Common myeloid progenitor, CD34-positive (primary cell): ENCODE results near the gene HS6ST3.
A peak's percentile ranks its signal among the peaks of the same experiment; 100 is the strongest.

Experiments
- CTCF ChIA-PET: fragments of 350-600 bp; sonication (Branson Sonifier 250); formaldehyde crosslinking; loops from one replicate; lab custom pipeline; 2021; ENCODE audit warnings: antibody characterized with exemption; lab: Charles Lee
- POLR2A ChIA-PET: fragments of 350-600 bp; sonication (Branson Sonifier 250); formaldehyde crosslinking; loops from one replicate; lab custom pipeline; 2021; ENCODE audit warnings: antibody characterized with exemption; lab: Charles Lee
- DNase-seq, 3 donors: peaks; one replicate each; pipeline versions ENCODE4 v3.0.0 to v3.0.0-alpha.2; 2013
- H3K27ac ChIP-seq, 2 experiments: 1 replicate in 1 of 2; 2 replicates in 1 of 2; pipeline ENCODE4 v1.7.0; 2013; ENCODE audit warnings: inconsistent platforms in 2 of 2, low read length in 2 of 2, mild to moderate bottlenecking in 2 of 2, low read depth in 1 of 2, moderate library complexity in 1 of 2; ENCODE audit not compliant: severe bottlenecking in 2 of 2, insufficient read depth in 1 of 2, poor library complexity in 1 of 2
- H3K27me3 ChIP-seq, 5 experiments: replicated peaks in 2 of 5; 1 replicate in 3 of 5; 2 replicates in 2 of 5; pipeline versions ENCODE4 v1.6.1 to v1.7.0; 2013; ENCODE audit warnings: low read length in 4 of 5, mild to moderate bottlenecking in 2 of 5, moderate library complexity in 2 of 5, inconsistent platforms in 1 of 5; ENCODE audit not compliant: insufficient read depth in 5 of 5, control insufficient read depth in 4 of 5
- H3K36me3 ChIP-seq, 4 experiments: 1 replicate in 2 of 4; 2 replicates in 2 of 4; pipeline versions ENCODE4 v1.6.1 to v1.7.0; 2013; ENCODE audit warnings: low read length in 3 of 4, control low read depth in 1 of 4, mild to moderate bottlenecking in 1 of 4; ENCODE audit not compliant: control insufficient read depth in 4 of 4, insufficient read depth in 4 of 4
- H3K4me1 ChIP-seq, 4 experiments: 1 replicate in 3 of 4; 2 replicates in 1 of 4; pipeline versions ENCODE4 v1.6.1 to v1.7.1; 2013; ENCODE audit warnings: low read length in 3 of 4, mild to moderate bottlenecking in 3 of 4, control low read depth in 1 of 4, inconsistent platforms in 1 of 4, moderate library complexity in 1 of 4; ENCODE audit not compliant: control insufficient read depth in 4 of 4, insufficient read depth in 4 of 4; ENCODE audit errors: control extremely low read depth in 1 of 4
- H3K4me3 ChIP-seq, 7 experiments: 1 replicate in 4 of 7; 2 replicates in 3 of 7; pipeline versions ENCODE4 v1.5.1 to v1.7.0; 2013; ENCODE audit warnings: mild to moderate bottlenecking in 7 of 7, low read length in 6 of 7, moderate library complexity in 6 of 7, inconsistent platforms in 2 of 7, low read depth in 2 of 7, control low read depth in 1 of 7; ENCODE audit not compliant: insufficient read depth in 4 of 7, control insufficient read depth in 1 of 7; ENCODE audit errors: extremely low read depth in 1 of 7
- H3K9me3 ChIP-seq, 5 experiments: 1 replicate in 4 of 5; 2 replicates in 1 of 5; pipeline versions ENCODE4 v1.6.1 to v1.7.1; 2013; ENCODE audit warnings: low read length in 4 of 5, mild to moderate bottlenecking in 2 of 5, inconsistent platforms in 1 of 5, low read depth in 1 of 5, moderate library complexity in 1 of 5; ENCODE audit not compliant: control insufficient read depth in 4 of 5, insufficient read depth in 2 of 5; ENCODE audit errors: control extremely low read depth in 1 of 5
- WGBS: methylation state at CpG from one replicate; pipeline ENCODE4 v1.1.5; 2013; ENCODE audit not compliant: insufficient coverage; 5-methylcytosine and 5-hydroxymethylcytosine counted together

Gene HS6ST3

DNA sequence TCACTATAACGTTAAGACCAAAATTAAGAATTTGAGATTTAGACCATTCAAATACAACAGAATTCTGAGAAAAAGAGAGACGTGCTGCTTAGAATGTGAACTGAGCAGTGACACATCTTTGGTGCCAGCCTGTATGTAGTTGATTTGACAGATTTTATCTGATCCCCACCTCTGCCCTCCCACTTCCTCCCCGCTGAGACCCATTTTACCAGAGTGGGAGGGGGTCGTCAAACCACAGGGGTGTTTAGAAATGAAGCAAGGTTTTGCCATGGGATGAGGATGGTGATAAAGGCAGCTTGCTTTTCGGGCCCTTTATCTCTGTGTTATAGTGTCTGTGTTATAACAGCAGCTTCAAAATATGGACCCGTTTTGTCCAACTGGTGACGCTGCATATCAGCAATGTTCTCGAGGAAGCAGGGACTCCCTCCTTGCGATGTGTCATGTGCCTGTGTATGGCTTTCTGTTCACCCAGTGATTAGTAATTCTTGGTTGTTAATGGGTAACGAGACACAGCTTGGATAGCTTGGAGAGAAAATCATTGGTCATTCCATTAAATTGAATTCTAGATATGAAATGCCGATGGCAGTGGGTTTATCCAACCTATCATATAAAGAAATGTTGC lies 125.0 kb downstream of the HS6ST3 start:
- ChIA-PET CTCF (interaction anchor here (1.0 kb wide), 1 partner anchor 29 kb away, joined by 3 read pairs; no protein-coding TSS in a partner anchor), POLR2A (no interaction called here)
- H3K4me1 ChIP-seq = no peaks in the 10 kb centered on the region
- H3K27me3 ChIP-seq = no peaks in the 10 kb centered on the region
- no peaks in the 10 kb centered on the region for H3K36me3 ChIP-seq
- 93% methylated on average over 5 of the region's 11 CpGs for WGBS
- no peak overlapping the region for H3K4me3 ChIP-seq
- no peak overlapping the region for H3K27ac ChIP-seq
- DNase-seq = peak in 2 of 3 donors; percentile 1 to 19
- peaks cover 0 to 2% (median 0%) of the 10 kb centered on the region in 5 experiments for H3K9me3 ChIP-seq

DNA sequence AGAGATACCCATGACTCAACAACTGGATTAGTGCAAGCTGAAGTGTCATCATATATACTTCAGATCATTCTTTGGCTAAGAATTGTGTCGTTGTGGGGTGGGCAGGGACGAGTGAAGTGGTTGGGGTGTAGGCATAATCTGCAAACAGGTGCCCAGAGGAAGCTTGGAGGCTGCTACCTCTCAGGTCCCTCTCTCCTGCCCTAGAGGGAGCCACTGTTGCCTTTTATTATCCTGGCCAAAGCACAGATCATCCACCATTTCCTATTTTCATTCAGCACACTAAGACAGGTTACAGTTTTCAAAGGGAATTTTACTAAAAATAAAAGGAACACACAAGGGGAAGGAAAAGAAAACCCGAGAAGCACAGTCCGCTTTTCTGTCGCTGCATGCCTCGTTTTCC lies 126.6 kb downstream of the HS6ST3 start:
- Histone ChIP-seq H3K27ac (no peak overlapping the region), H3K27me3 (no peaks in the 10 kb centered on the region), H3K9me3 (peaks cover 0 to 2% (median 0%) of the 10 kb centered on the region in 5 experiments), H3K36me3 (no peaks in the 10 kb centered on the region), H3K4me1 (no peaks in the 10 kb centered on the region), H3K4me3 (no peak overlapping the region)
- 96% methylated on average over 4 of the region's 6 CpGs for WGBS
- ChIA-PET POLR2A (no interaction called here), CTCF (no interaction called here)
- DNase-seq = no peak

DNA sequence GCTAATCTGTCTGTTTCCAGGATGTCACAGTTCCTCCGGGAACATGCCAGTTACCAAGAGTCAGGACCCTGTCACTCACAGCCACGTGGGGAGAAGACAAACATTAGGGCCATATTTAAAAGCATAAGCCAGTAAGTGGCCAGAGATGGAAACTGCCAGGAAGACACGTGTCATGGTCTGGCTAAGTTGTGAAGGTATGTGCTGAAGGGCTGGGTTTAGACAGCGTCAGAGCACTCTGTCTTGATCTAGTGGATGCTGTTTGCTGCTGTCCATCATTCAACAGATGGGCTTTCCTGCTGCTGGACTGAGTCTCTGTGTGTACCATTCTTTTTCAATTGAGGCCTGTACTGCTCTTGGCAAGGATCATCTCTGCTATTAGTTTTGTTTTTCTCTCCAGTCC lies 128.6 kb downstream of the HS6ST3 start:
- ChIA-PET CTCF (no interaction called here), POLR2A (no interaction called here)
- H3K9me3 ChIP-seq = peaks cover 0 to 2% (median 0%) of the 10 kb centered on the region in 5 experiments
- no peaks in the 10 kb centered on the region for H3K36me3 ChIP-seq
- no peak overlapping the region for H3K27ac ChIP-seq
- H3K4me1 ChIP-seq = no peaks in the 10 kb centered on the region
- WGBS = 87% methylated on average over 4 of the region's 4 CpGs
- H3K4me3 ChIP-seq = no peak overlapping the region
- H3K27me3 ChIP-seq = no peaks in the 10 kb centered on the region
- DNase-seq = no peak

GRCh38 chr13:96221471-96221870 lies 131.6 kb downstream of the HS6ST3 start:
- DNase-seq = no peak
- H3K9me3 ChIP-seq = peaks cover 0 to 2% (median 0%) of the 10 kb centered on the region in 5 experiments
- no peak overlapping the region for H3K27ac ChIP-seq
- ChIA-PET POLR2A (no interaction called here), CTCF (no interaction called here)
- no peak overlapping the region for H3K4me3 ChIP-seq
- no peaks in the 10 kb centered on the region for H3K36me3 ChIP-seq
- peaks cover 0 to 2% (median 0%) of the 10 kb centered on the region in 5 experiments for H3K27me3 ChIP-seq
- no peaks in the 10 kb centered on the region for H3K4me1 ChIP-seq

DNA sequence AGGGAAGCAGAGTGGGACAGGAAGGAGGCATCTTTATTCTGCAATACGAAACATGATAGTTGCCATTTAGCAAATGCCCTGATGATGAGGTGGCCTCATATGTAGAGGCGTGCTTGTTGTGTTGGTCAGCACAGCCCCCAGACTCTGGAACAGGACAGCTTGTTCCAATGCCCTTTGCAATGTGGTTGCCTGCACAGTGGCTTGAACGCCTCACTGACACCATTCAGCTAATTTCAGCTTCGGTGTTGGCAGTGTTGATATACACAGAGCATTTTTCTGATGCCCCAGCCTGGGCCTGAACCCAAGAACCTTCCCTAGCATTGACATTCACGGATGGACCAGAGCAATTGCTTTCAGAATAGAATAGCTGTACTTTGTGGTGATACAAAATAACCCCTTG lies 133.3 kb downstream of the HS6ST3 start:
- POLR2A ChIA-PET = no interaction called here
- 100% methylated on average over 5 of the region's 5 CpGs for WGBS
- DNase-seq = no peak
- H3K4me1 ChIP-seq = no peaks in the 10 kb centered on the region
- H3K4me3 ChIP-seq = no peak overlapping the region
- CTCF ChIA-PET = interaction anchor here (0.8 kb wide), 1 partner anchor 203 kb away, joined by 3 read pairs; no protein-coding TSS in a partner anchor
- peaks cover 0 to 2% (median 0%) of the 10 kb centered on the region in 5 experiments for H3K9me3 ChIP-seq
- peaks cover 0 to 2% (median 0%) of the 10 kb centered on the region in 5 experiments for H3K27me3 ChIP-seq
- H3K36me3 ChIP-seq = no peaks in the 10 kb centered on the region
- H3K27ac ChIP-seq = no peak overlapping the region

GRCh38 chr13:96229356-96229755 lies 139.4 kb downstream of the HS6ST3 start:
- ChIA-PET POLR2A (no interaction called here), CTCF (interaction anchor here (1.1 to 4.6 kb wide), 3 partner anchors 207 to 211 kb away, joined by 8 to 26 read pairs (median 13); no protein-coding TSS in a partner anchor)
- Histone ChIP-seq H3K4me3 (no peak overlapping the region), H3K36me3 (no peaks in the 10 kb centered on the region), H3K9me3 (no peaks in the 10 kb centered on the region), H3K27me3 (peaks cover 0 to 2% (median 0%) of the 10 kb centered on the region in 5 experiments), H3K27ac (no peak overlapping the region), H3K4me1 (no peaks in the 10 kb centered on the region)
- peak; percentile 11 to 45 (median 37) for DNase-seq
- 40% methylated on average over 1 of the region's 2 CpGs for WGBS

DNA sequence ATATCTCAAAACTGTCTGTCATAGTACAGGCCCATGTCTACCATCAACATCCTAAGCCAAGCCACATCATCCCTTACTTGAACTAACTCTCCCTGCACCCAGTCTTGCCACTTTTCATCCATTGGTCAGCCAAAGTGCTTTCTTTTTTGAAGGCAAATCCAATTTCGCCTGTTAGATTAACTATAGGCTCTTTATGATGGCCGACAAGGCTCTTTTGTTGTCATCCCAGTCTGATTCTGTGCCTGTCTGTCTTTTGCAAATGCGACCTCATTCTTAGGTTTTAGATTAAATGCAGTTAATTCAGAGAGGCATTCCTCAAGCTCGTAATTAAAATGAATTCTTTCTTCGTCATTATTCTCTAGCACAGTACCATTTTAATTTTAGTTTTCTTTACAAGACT lies 148.3 kb downstream of the HS6ST3 start:
- DNase-seq = no peak
- ChIA-PET CTCF (no interaction called here), POLR2A (no interaction called here)
- no peaks in the 10 kb centered on the region for H3K9me3 ChIP-seq
- H3K36me3 ChIP-seq = no peaks in the 10 kb centered on the region
- no peaks in the 10 kb centered on the region for H3K27me3 ChIP-seq
- no peak overlapping the region for H3K4me3 ChIP-seq
- H3K4me1 ChIP-seq = no peaks in the 10 kb centered on the region
- 100% methylated on average over 2 of the region's 5 CpGs for WGBS
- H3K27ac ChIP-seq = no peak overlapping the region
